Measurements from ENCODE around the gene TCL1B.
"Not testable (repeated sequence)": the region's sequence is repeated elsewhere in the genome, so short reads cannot be mapped to it uniquely, and the experiment has no call there.

DNA sequence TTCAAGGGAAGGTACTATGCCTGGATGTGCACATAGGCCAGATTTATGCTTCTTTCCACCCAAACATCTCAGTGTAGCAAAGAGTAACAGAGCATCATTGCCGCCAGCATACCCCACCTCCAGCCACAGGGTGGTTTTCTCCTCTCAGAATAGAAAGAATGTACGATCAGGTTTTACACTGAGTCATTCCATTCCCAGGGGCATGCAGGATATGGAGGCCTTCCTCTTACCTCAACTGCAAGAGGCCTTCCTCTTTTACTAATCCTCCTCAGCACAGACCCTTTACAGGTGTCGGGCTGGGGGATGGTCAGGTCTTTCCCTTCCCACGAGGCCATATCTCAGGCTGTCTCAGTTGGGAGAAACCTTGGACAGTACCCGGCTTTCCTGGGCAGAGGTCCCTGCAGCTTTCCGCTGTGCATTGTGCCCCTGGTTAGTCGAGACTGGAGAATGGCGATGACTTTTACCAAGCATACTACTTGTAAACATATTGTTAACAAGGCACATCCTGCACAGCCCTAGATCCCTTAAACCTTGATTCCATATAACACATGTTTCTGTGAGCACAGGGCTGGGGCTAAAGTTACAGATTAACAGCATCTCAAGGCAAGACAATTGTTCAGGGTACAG is 43.3 kb downstream of the TCL1B start:
- TF ChIP-seq, protein P1, sequence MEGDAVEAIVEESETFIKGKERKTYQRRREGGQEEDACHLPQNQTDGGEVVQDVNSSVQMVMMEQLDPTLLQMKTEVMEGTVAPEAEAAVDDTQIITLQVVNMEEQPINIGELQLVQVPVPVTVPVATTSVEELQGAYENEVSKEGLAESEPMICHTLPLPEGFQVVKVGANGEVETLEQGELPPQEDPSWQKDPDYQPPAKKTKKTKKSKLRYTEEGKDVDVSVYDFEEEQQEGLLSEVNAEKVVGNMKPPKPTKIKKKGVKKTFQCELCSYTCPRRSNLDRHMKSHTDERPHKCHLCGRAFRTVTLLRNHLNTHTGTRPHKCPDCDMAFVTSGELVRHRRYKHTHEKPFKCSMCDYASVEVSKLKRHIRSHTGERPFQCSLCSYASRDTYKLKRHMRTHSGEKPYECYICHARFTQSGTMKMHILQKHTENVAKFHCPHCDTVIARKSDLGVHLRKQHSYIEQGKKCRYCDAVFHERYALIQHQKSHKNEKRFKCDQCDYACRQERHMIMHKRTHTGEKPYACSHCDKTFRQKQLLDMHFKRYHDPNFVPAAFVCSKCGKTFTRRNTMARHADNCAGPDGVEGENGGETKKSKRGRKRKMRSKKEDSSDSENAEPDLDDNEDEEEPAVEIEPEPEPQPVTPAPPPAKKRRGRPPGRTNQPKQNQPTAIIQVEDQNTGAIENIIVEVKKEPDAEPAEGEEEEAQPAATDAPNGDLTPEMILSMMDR (IDR thresholded peaks at IDR 0.05; ENCODE audit: insufficient read depth, low read depth, low read length): not testable (repeated sequence)
- not testable (repeated sequence) for TF ChIP-seq EZH2 (IDR thresholded peaks at IDR 0.05; ENCODE audit: insufficient read depth, low read length)

All from astrocyte (in vitro differentiated cells and primary cell).